ENCODE measurements around the gene GULP1.
"Not testable (repeated sequence)": the region's sequence is repeated elsewhere in the genome, so short reads cannot be mapped to it uniquely, and the experiment has no call there.

Gene GULP1

GRCh38 chr2:188511346-188511745, 219.7 kb downstream of the GULP1 start:
- DNase-seq (ENCODE audit: extremely low spot score, insufficient read length, low read depth) (no peak), FAIRE-seq (no peak)

DNA sequence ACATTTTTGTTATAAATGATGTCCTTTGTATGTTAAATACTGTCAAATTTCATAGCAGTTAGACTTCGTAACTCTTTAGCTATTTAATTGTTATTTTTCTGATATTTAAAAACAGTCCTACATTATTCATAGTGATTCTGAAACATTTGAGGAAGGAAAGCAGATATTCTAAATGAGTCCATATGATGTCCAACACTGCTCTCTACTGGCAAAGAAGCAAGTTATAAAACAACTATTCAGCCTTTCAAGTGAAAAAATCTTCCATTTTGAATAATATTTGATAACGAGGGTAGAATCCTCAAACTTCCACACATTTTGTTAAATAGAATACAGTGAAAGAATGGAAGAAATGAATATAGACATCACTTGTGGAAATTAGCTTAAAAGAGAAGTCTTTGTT, 220.8 kb downstream of the GULP1 start:
- DNase-seq (ENCODE audit: extremely low spot score, insufficient read length, low read depth) (no peak), FAIRE-seq (peak; percentile 67)

DNA sequence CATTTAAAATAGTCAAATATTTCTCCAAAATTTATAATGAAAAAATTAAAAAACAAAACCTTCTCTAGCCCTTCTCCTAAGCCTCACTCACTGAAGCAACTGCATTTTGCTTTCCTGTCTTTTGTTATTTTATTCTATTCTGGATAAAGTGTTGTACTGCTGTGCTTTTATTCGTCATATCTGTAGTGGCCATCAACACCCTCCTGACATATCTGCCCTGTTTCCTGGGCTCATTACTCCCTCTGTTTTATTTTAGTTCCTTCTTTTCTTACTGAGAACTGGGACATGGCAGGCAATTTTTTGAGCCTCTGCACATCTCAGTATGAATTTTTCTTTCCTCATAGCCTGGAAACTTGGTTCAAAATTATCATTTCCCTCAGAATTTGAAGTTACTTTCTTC, 224.2 kb downstream of the GULP1 start:
- no peak for FAIRE-seq
- DNase-seq (ENCODE audit: extremely low spot score, insufficient read length, low read depth) = no peak

DNA sequence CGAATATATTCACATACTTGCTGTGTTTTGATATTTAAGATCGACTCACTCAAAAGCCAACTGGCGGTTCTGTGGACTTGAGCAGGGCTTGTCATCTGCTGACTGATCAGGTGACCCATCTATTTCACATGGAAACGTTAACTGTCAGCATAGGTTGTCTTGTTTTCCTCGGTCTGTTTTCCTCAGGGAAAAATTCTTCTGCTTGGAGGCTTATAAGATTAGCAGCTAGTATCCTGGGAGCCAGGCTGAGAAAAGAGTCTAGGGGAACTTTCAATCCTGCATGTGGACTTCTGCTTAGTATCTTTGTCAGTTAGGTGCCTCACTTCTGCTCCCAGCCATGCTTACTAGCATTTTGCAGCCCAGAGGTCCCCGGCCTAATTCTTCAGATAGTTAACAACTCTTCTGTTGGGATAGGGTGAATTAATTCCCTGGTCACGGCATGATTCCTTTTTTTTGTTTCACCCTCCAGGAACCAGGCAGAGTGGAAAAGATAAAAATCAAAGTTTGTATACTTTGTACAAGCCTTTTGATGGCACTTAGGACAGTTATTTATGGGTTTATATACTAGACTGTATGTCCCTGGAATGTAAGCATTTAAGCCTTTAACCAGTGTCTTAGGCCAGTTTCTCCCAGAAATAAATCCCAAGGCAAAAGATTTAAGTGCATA, 226.0 kb downstream of the GULP1 start:
- no peak for FAIRE-seq
- DNase-seq (ENCODE audit: extremely low spot score, insufficient read length, low read depth) = no peak

DNA sequence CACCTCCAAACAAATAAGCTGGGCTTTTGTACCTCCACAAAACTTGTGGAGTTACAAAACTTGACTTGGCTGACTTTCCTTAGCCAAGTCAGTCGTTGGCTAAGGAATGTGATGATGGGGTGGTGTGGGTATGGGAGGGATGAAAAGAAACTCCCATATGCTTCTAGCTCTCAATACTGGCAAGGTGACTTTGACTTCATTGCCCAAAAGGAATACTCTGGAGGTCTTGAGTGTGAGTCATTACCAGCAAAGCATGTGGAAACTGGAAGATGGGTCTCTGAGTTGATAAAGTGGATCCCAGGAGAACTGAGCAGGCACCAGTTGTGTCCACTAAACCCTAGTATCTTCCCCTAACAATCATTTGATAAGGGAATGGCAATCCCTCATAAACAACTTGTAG, 226.7 kb downstream of the GULP1 start:
- DNase-seq (ENCODE audit: extremely low spot score, insufficient read length, low read depth) = no peak
- no peak for FAIRE-seq

DNA sequence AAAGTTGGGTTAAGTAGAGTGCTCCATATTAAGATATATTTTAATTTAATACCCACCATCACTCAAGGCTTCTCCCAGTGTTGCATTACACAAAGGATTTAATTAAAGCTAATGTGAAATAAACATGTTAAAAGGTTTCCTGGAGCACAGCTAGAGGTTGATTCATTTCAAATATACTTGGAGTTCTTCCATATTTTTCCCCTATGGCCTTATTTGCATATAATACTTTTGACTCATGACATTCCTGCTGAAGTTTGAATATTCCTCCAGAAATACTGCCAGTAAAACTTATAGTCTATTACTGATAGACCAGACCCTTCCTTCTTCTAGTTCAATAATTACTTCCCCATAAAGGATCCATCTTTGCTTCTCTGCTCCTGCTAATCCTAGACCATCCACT, 227.5 kb downstream of the GULP1 start:
- no peak for FAIRE-seq
- no peak for DNase-seq (ENCODE audit: extremely low spot score, insufficient read length, low read depth)

GRCh38 chr2:188522517-188522916, 230.8 kb downstream of the GULP1 start:
- no peak for FAIRE-seq
- DNase-seq (ENCODE audit: extremely low spot score, insufficient read length, low read depth) = no peak

- no peak for FAIRE-seq
- no peak for DNase-seq (ENCODE audit: extremely low spot score, insufficient read length, low read depth)
Observed at GRCh38 chr2:188523919-188524318, 232.2 kb downstream of the GULP1 start.

GRCh38 chr2:188524519-188525113, 232.9 kb downstream of the GULP1 start:
- FAIRE-seq = peak; percentile 31

GRCh38 chr2:188526701-188527100, 235.0 kb downstream of the GULP1 start:
- no peak for DNase-seq (ENCODE audit: extremely low spot score, insufficient read length, low read depth)
- no peak for FAIRE-seq

More at GRCh38 chr2:188524519-188525113, 232.9 kb downstream of the GULP1 start:
- DNase-seq (ENCODE audit: extremely low spot score, insufficient read length, low read depth) = no peak

DNA sequence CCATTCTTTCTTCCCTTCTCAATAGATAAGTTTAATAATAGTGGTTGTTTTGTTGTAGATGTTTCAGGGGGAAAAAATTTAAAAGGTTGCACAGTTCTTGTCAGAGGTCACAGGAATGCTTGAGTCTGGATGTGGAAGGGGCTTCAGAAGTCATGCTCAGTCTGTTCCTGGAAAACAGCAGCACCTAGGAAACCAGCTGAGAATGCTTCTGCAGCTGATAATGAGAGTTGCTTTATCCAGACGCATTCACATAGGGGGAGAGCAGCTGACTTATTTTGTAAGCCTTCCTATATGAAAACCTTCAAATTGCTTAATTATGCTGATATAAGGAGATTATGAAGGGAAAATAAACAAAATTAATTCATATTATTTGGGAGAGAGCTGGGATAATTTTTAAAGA, 235.5 kb downstream of the GULP1 start:
- FAIRE-seq = no peak
- no peak for DNase-seq (ENCODE audit: extremely low spot score, insufficient read length, low read depth)

DNA sequence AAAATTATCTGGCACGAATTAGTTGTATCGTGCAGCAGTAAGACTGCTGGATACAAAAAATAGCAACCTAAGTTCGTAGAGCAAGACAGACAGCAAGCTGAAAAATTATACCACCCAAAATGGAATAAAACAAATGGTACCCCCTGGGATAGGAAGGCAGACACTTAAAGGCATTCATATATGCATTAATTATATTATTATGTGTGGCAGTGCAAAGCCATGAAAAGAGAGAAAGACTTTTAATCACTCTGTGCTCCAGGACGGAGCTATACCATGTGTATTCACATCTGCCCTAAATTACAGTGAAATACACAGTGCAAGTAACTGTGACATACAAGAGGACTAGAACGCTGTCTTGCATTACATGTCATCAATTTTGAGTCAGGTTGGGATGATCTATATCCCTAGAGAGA, 235.9 kb downstream of the GULP1 start:
- FAIRE-seq (no peak), DNase-seq (ENCODE audit: extremely low spot score, insufficient read length, low read depth) (no peak)

DNA sequence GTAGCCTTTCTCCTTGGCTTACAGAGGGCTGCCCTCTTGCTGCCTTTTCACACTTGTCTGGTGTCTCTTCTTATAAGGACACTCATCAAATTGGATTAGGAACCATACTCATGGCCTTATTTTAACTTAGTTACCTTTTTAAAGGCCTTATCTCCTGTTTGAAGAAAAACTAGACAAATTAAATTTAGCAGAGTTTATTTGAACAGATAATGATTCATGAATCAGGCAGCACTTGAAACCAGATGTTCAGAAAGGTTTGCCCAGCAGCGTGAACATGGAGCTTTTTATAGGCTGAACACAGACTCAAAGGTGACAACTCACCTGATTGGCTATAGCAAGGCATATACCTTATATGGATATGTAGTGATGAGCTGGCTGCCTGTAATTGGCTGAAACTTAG, 238.0 kb downstream of the GULP1 start:
- FAIRE-seq (no peak), DNase-seq (ENCODE audit: extremely low spot score, insufficient read length, low read depth) (no peak)

GRCh38 chr2:188534875-188535274, 243.2 kb downstream of the GULP1 start:
- no peak for FAIRE-seq
- DNase-seq (ENCODE audit: extremely low spot score, insufficient read length, low read depth) = no peak

DNA sequence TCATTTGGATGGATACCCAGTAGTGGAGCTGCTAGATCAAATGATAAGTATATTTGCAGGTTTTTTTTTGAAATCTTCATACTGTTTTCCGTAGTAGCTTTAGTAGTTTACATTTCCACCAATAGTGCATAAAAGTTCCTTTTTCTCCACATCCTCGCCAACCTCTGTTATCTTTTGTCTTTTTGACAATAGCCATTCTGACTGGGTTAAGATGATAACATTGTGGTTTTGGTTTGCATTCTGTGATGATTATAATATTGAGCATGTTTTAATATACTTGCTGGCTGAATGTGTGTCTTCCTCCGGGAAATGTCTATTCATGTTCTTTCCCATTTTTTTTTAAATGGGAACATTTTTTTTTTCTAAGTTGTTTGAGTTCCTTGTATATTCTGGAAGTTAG, 260.0 kb downstream of the GULP1 start:
- FAIRE-seq (no peak), DNase-seq (ENCODE audit: extremely low spot score, insufficient read length, low read depth) (no peak)

GRCh38 chr2:188557081-188557480, 265.4 kb downstream of the GULP1 start:
- DNase-seq (ENCODE audit: extremely low spot score, insufficient read length, low read depth) = no peak
- no peak for FAIRE-seq

DNA sequence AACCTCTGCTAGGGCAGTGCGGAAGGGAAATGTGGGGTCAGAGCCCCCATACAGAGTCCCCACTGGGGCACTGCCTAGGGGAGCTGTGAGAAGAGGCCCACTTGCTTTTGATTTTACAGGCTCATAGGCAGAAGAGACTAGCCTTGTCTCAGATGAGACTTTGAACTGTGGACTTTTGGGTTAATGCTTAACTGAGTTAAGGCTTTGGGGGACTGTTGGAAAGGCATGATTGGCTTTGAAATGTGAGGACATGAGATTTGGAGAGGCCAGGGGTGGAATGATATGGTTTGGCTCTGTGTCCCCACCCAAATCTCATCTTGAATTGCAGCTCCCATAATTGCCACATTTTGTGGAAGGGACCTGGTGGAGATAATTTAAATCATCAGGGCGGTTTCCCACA, 267.8 kb downstream of the GULP1 start:
- FAIRE-seq = not testable (repeated sequence)

GRCh38 chr2:188561473-188561979, 269.9 kb downstream of the GULP1 start:
- no peak for FAIRE-seq
- no peak for DNase-seq (ENCODE audit: extremely low spot score, insufficient read length, low read depth)

More for the DNA sequence above, 267.8 kb downstream of the GULP1 start:
- not testable (repeated sequence) for DNase-seq (ENCODE audit: extremely low spot score, insufficient read length, low read depth)

- no peak for DNase-seq (ENCODE audit: extremely low spot score, insufficient read length, low read depth)
- FAIRE-seq = no peak
Observed at GRCh38 chr2:188569431-188570165, 277.9 kb downstream of the GULP1 start.

GRCh38 chr2:188570370-188570769, 278.7 kb downstream of the GULP1 start:
- DNase-seq (ENCODE audit: extremely low spot score, insufficient read length, low read depth) = no peak
- no peak for FAIRE-seq
